Measurements from ENCODE around the gene IFT81. TPM values are rescaled to one million over a fixed set of nuclear protein-coding genes. Genes with fewer than 3 reads are reported as not detected.

IFT81 gene
- total and polyA plus RNA-seq, 2 donors (not counting 1 experiment from before 2014, with no cell fraction given), result 0.43 to 6.8 TPM

GRCh38 chr12:110137786-110138185 is 13.6 kb downstream of the IFT81 start:
- Histone ChIP-seq H3K27me3 (replicated peaks in 1 of 4; ENCODE audit: control extremely low read depth in 1 of 4, control insufficient read depth in 3 of 4, insufficient read depth in 4 of 4, low read length in 3 of 4) (no peaks in the 10 kb centered on the region), H3K79me2 (ENCODE audit: control insufficient read depth, insufficient read depth, low read length) (no peaks in the 10 kb centered on the region), H3K4me3 (ENCODE audit: control extremely low read depth in 1 of 5, extremely low read depth in 1 of 5, insufficient read depth in 1 of 5, low read depth in 2 of 5, low read length in 4 of 5) (no peak overlapping the region), H3K27ac (ENCODE audit: low read length in 2 of 2) (no peak overlapping the region), H3K36me3 (replicated peaks in 1 of 2; ENCODE audit: control extremely low read depth in 1 of 2, control insufficient read depth in 1 of 2, extremely low read depth in 1 of 2, insufficient read depth in 2 of 2, low read length in 1 of 2) (peaks cover 0 to 2% of the 10 kb centered on the region in 2 experiments), H3K9me3 (ENCODE audit: control extremely low read depth in 1 of 3, control insufficient read depth in 2 of 3, insufficient read depth in 1 of 3, low read length in 2 of 3) (no peaks in the 10 kb centered on the region), H3K9ac (ENCODE audit: low read length) (no peak overlapping the region), H4K20me1 (ENCODE audit: control insufficient read depth, insufficient read depth, low read length, poor library complexity, severe bottlenecking) (no peaks in the 10 kb centered on the region), H3K4me2 (replicated peaks; ENCODE audit: low read depth, low read length, poor library complexity, severe bottlenecking) (no peak overlapping the region), H2AFZ (ENCODE audit: insufficient read depth, low read depth, low read length, poor library complexity, severe bottlenecking) (no peak overlapping the region), H3K4me1 (ENCODE audit: control insufficient read depth in 2 of 2, insufficient read depth in 2 of 2, low read length in 2 of 2) (peaks cover 4 to 6% of the 10 kb centered on the region in 2 donors)
- no CpG with 5 or more reads among the region's 3 CpGs for WGBS (ENCODE audit: insufficient coverage)
- Mint-ChIP-seq H3K27ac (no peak overlapping the region), H3K4me3 (no peak overlapping the region), H3K27me3 (no peaks in the 10 kb centered on the region), H3K9me3 (ENCODE audit: insufficient read depth) (no peaks in the 10 kb centered on the region), H3K4me1 (peaks cover 13% of the 10 kb centered on the region)
- no peak for DNase-seq
- intact Hi-C loops (cut with micrococcal nuclease), result no loop called here
- ATAC-seq (ENCODE audit: low read depth), result no peak
- ChIA-PET CTCF (no interaction called here), POLR2A (no interaction called here)
- TF ChIP-seq EZH2 (IDR thresholded peaks at IDR 0.05; ENCODE audit: borderline replicate concordance, insufficient read depth, low read depth, low read length, poor library complexity, severe bottlenecking) (no peak), CTCF (IDR thresholded peaks at IDR 0.05) (no peak)

- Histone ChIP-seq H3K4me1 (ENCODE audit: control insufficient read depth in 2 of 2, insufficient read depth in 2 of 2, low read length in 2 of 2) (no peaks in the 10 kb centered on the region), H3K36me3 (replicated peaks in 1 of 2; ENCODE audit: control extremely low read depth in 1 of 2, control insufficient read depth in 1 of 2, extremely low read depth in 1 of 2, insufficient read depth in 2 of 2, low read length in 1 of 2) (peaks cover 0 to 2% of the 10 kb centered on the region in 2 experiments), H3K9ac (ENCODE audit: low read length) (no peak overlapping the region), H4K20me1 (ENCODE audit: control insufficient read depth, insufficient read depth, low read length, poor library complexity, severe bottlenecking) (no peaks in the 10 kb centered on the region), H3K4me3 (ENCODE audit: control extremely low read depth in 1 of 5, extremely low read depth in 1 of 5, insufficient read depth in 1 of 5, low read depth in 2 of 5, low read length in 4 of 5) (no peak overlapping the region), H2AFZ (ENCODE audit: insufficient read depth, low read depth, low read length, poor library complexity, severe bottlenecking) (no peak overlapping the region), H3K27ac (ENCODE audit: low read length in 2 of 2) (no peak overlapping the region), H3K79me2 (ENCODE audit: control insufficient read depth, insufficient read depth, low read length) (no peaks in the 10 kb centered on the region), H3K9me3 (ENCODE audit: control extremely low read depth in 1 of 3, control insufficient read depth in 2 of 3, insufficient read depth in 1 of 3, low read length in 2 of 3) (no peaks in the 10 kb centered on the region), H3K27me3 (replicated peaks in 1 of 4; ENCODE audit: control extremely low read depth in 1 of 4, control insufficient read depth in 3 of 4, insufficient read depth in 4 of 4, low read length in 3 of 4) (no peaks in the 10 kb centered on the region), H3K4me2 (replicated peaks; ENCODE audit: low read depth, low read length, poor library complexity, severe bottlenecking) (no peak overlapping the region)
- intact Hi-C loops (cut with micrococcal nuclease), result no loop called here
- ChIA-PET CTCF (no interaction called here), POLR2A (no interaction called here)
- no peak for TF ChIP-seq EZH2 (IDR thresholded peaks at IDR 0.05; ENCODE audit: borderline replicate concordance, insufficient read depth, low read depth, low read length, poor library complexity, severe bottlenecking)
- TF ChIP-seq CTCF (IDR thresholded peaks at IDR 0.05), result no peak
- ATAC-seq (ENCODE audit: low read depth) (no peak), DNase-seq (no peak)
- Mint-ChIP-seq H3K27me3 (no peaks in the 10 kb centered on the region), H3K4me1 (no peaks in the 10 kb centered on the region), H3K9me3 (ENCODE audit: insufficient read depth) (no peaks in the 10 kb centered on the region), H3K4me3 (no peak overlapping the region), H3K27ac (no peak overlapping the region)
- 93% methylated on average over 2 of the region's 6 CpGs for WGBS (ENCODE audit: insufficient coverage)
These were observed 17.2 kb downstream of the IFT81 start for GRCh38 chr12:110141389-110141788.

Data from B cell (primary cell).